Tibial nerve (tissue), 4 donors: Measurements from ENCODE around the gene LEMD2. TPM values are rescaled to one million over a fixed set of nuclear protein-coding genes. Genes with fewer than 3 reads are reported as not detected.

ENCODE experiments used
- DNase-seq, 2 donors: peaks; one replicate each; pipeline ENCODE4 v3.0.0-alpha.2; 2019; ENCODE audit warnings: low spot score in 2 of 2
- H3K27ac ChIP-seq, 4 donors: fragments of 200-600 bp; sonication (generic) in 3 of 4; one replicate each; pipeline ENCODE4 v1.5.1; 2017 to 2019; ENCODE audit warnings: mild to moderate bottlenecking in 1 of 4
- H3K27me3 ChIP-seq, 2 donors: fragments of 200-600 bp; sonication (generic) in 1 of 2; one replicate each; pipeline versions ENCODE4 v1.5.1 to v1.6.0; 2017 to 2019
- H3K36me3 ChIP-seq, 3 donors: fragments of 200-600 bp; sonication (generic); one replicate each; pipeline ENCODE4 v1.5.1; 2018 to 2019
- H3K4me1 ChIP-seq, 4 donors: fragments of 200-600 bp; sonication (generic) in 3 of 4; one replicate each; pipeline ENCODE4 v1.5.1; 2017 to 2019
- H3K4me3 ChIP-seq, 4 donors: fragments of 200-600 bp; sonication (generic) in 3 of 4; one replicate each; pipeline ENCODE4 v1.5.1; 2017 to 2019; ENCODE audit warnings: mild to moderate bottlenecking in 1 of 4, moderate library complexity in 1 of 4
- H3K9me3 ChIP-seq, 4 donors: fragments of 200-600 bp; sonication (generic) in 3 of 4; one replicate each; pipeline ENCODE4 v1.5.1; 2017 to 2019
- EP300 ChIP-seq, 2 donors: sonication (generic); formaldehyde crosslinking; IDR thresholded peaks; one replicate each; pipeline ENCODE4 v1.6.1; 2017; ENCODE audit warnings: antibody characterized with exemption in 2 of 2, mild to moderate bottlenecking in 1 of 2
- POLR2A ChIP-seq, 2 donors: fragments of 450-650 bp; IDR thresholded peaks; one replicate each; pipeline ENCODE4 v1.6.1; 2017; ENCODE audit warnings: antibody characterized with exemption in 2 of 2, mild to moderate bottlenecking in 2 of 2, moderate library complexity in 2 of 2
- WGBS, 2 donors: methylation state at CpG; one replicate each; pipeline ENCODE4 v1.1.5; 2018; 5-methylcytosine and 5-hydroxymethylcytosine counted together
- total RNA-seq, 4 donors: library from RNA; depleted of rRNA; stranded (reverse); fragments of >200 nt; gene quantifications; one replicate each; pipeline ENCODE4 v1.1.0, GENCODE V29; 2016
- TF ChIP-seq, protein P1 (sequence below), 5 experiments: fragments of 200-600 bp in 3 of 5; fragments of 450-650 bp in 2 of 5; sonication (generic) in 3 of 5; IDR thresholded peaks; one replicate each; pipeline ENCODE4 v1.5.1; 2016 to 2019; ENCODE audit warnings: antibody characterized with exemption in 5 of 5, mild to moderate bottlenecking in 3 of 5, moderate library complexity in 2 of 5

Gene LEMD2
- total RNA-seq, 4 donors from 2014 or later = 55.7 to 97.8 (median 70.1) TPM

DNA sequence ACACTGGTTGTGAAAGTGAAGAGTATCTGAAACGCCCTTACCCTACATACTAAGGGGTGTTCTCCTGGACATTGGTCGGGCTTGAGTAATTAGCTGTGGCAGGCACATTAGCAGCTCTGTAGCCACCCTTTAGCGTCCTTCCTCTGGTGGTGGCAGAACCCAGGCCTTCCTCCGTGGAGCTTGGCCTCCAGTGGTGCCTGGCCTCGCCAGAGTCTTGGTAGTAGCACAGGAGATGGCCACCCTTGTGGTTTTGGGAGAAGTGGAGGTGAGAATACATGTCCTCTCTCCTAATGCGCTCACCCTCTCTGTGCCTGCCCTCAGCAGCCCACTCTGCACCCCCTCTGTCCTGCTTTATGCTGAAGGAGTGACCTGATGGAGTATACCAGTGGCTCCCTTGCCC is 59.9 kb downstream of the LEMD2 start:
- H3K36me3 ChIP-seq = no peaks in the 10 kb centered on the region
- WGBS, 2 donors = 89 to 92% methylated on average over 6 of the region's 6 CpGs
- H3K27ac ChIP-seq = no peak overlapping the region
- no peaks in the 10 kb centered on the region for H3K27me3 ChIP-seq
- TF ChIP-seq, protein P1, sequence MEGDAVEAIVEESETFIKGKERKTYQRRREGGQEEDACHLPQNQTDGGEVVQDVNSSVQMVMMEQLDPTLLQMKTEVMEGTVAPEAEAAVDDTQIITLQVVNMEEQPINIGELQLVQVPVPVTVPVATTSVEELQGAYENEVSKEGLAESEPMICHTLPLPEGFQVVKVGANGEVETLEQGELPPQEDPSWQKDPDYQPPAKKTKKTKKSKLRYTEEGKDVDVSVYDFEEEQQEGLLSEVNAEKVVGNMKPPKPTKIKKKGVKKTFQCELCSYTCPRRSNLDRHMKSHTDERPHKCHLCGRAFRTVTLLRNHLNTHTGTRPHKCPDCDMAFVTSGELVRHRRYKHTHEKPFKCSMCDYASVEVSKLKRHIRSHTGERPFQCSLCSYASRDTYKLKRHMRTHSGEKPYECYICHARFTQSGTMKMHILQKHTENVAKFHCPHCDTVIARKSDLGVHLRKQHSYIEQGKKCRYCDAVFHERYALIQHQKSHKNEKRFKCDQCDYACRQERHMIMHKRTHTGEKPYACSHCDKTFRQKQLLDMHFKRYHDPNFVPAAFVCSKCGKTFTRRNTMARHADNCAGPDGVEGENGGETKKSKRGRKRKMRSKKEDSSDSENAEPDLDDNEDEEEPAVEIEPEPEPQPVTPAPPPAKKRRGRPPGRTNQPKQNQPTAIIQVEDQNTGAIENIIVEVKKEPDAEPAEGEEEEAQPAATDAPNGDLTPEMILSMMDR (IDR thresholded peaks at IDR 0.05) = no peak
- TF ChIP-seq POLR2A (IDR thresholded peaks at IDR 0.05) = no peak
- TF ChIP-seq EP300 (IDR thresholded peaks at IDR 0.05) = no peak
- no peaks in the 10 kb centered on the region for H3K4me1 ChIP-seq
- H3K4me3 ChIP-seq = no peak overlapping the region
- H3K9me3 ChIP-seq = no peaks in the 10 kb centered on the region
- DNase-seq = no peak

DNA sequence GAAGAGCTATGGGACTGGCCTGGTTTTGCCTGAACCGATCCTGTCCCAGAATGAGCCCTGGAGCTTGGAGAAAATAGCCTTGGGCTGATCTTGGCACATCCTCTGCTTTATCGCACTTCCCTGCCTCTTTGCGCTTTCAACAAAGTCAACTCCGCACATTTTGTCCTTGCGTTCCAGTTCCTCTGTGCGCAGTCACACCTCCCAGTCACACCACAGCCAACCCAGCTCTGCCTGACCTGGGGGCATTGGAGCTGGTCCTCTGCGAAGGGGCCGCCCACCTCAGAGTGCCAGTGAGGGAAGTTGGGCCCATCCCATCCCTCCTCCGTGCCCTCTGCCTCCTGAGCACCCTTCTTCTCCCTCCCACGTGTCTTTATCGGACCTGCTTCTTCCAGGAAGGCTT is 60.5 kb downstream of the LEMD2 start:
- no peak for DNase-seq
- Histone ChIP-seq H3K36me3 (no peaks in the 10 kb centered on the region), H3K27ac (no peak overlapping the region), H3K4me3 (no peak overlapping the region), H3K4me1 (no peaks in the 10 kb centered on the region), H3K27me3 (no peaks in the 10 kb centered on the region), H3K9me3 (no peaks in the 10 kb centered on the region)
- TF ChIP-seq, protein P1 (IDR thresholded peaks at IDR 0.05) = no peak
- no peak for TF ChIP-seq POLR2A (IDR thresholded peaks at IDR 0.05)
- no peak for TF ChIP-seq EP300 (IDR thresholded peaks at IDR 0.05)
- WGBS, 2 donors = 91 to 93% methylated on average over 11 of the region's 11 CpGs

DNA sequence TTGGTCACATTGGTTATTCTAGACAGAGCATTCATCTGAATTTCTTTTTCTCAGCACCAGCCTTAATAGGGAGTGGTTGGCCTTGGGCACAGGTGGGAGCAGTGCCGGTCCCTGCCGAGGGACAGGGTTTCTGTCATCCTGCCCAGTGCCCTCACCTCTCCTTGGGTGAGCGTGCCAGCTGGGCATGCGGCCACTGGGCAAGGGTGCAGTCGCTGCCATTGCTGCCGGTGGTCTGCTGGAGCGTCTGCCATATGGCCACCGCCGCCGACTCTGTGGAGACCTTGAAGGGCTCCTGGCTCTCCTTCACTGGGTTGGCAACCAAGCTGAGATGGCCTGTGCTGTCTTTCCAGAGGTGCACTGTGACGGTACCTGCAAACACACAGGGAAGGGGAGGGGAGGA is 61.0 kb downstream of the LEMD2 start:
- no peaks in the 10 kb centered on the region for H3K27me3 ChIP-seq
- no peaks in the 10 kb centered on the region for H3K9me3 ChIP-seq
- H3K36me3 ChIP-seq = no peaks in the 10 kb centered on the region
- WGBS, 2 donors = 87 to 92% methylated on average over 9 to 11 of the region's 11 CpGs
- TF ChIP-seq, protein P1 (IDR thresholded peaks at IDR 0.05) = no peak
- no peak for TF ChIP-seq EP300 (IDR thresholded peaks at IDR 0.05)
- TF ChIP-seq POLR2A (IDR thresholded peaks at IDR 0.05) = no peak
- no peak for DNase-seq
- H3K27ac ChIP-seq = no peak overlapping the region
- no peak overlapping the region for H3K4me3 ChIP-seq
- no peaks in the 10 kb centered on the region for H3K4me1 ChIP-seq

DNA sequence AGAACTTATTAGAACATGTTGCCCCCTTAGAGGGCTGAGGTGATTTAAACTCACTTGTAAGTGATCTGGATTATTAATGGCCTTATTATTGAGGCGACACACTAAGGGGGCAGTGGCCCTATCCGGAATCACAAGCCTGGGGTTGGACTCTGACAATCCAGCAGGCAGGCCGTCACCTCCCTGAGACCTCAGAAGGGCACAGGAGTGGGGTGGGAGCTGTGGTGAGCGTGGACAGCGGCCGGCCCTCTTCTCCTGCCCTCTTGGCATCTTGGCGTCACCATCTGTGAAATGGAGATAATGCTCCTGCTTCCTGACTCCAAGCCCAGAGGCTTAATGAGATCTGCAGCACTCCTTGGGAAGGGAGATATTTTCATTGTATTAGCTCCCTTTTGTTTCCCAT is 61.8 kb downstream of the LEMD2 start:
- no peak overlapping the region for H3K27ac ChIP-seq
- H3K9me3 ChIP-seq = no peaks in the 10 kb centered on the region
- DNase-seq = no peak
- TF ChIP-seq, protein P1 (IDR thresholded peaks at IDR 0.05) = no peak
- no peak for TF ChIP-seq EP300 (IDR thresholded peaks at IDR 0.05)
- TF ChIP-seq POLR2A (IDR thresholded peaks at IDR 0.05) = no peak
- WGBS, 2 donors = 70 to 87% methylated on average over 7 of the region's 7 CpGs
- no peaks in the 10 kb centered on the region for H3K36me3 ChIP-seq
- H3K4me3 ChIP-seq = no peak overlapping the region
- no peaks in the 10 kb centered on the region for H3K27me3 ChIP-seq
- H3K4me1 ChIP-seq = no peaks in the 10 kb centered on the region

DNA sequence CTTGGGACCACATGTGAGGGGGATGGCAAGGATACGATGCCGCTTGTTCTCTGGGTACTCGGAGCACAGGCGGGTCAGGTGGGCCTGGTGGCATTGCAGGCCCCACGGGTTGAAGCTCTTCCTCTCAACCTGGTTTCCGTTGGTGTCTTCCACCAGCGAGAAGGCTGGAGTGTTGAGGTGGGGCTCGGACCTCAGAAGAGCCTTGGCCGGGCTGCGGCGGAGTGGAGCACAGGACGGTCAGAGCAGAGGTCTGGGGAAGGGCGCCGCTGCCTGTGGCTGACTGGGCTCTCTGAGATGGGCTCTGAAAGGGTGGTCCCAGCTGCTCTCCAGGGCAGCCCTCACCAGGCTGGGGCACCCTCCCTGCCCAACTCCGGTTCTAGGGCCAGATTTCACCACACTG is 62.2 kb downstream of the LEMD2 start:
- Histone ChIP-seq H3K4me1 (no peaks in the 10 kb centered on the region), H3K36me3 (no peaks in the 10 kb centered on the region), H3K4me3 (no peak overlapping the region), H3K27ac (no peak overlapping the region), H3K27me3 (no peaks in the 10 kb centered on the region), H3K9me3 (no peaks in the 10 kb centered on the region)
- TF ChIP-seq EP300 (IDR thresholded peaks at IDR 0.05) (no peak), POLR2A (IDR thresholded peaks at IDR 0.05) (no peak)
- TF ChIP-seq, protein P1 (IDR thresholded peaks at IDR 0.05) = no peak
- no peak for DNase-seq
- WGBS, 2 donors = 93 to 94% methylated on average over 15 of the region's 15 CpGs
